Suppressor macrophage treated with lipopolysaccharide for 4 hours (primary cell): ENCODE data around the gene GOLGA8K.
"Not testable (repeated sequence)": the region's sequence is repeated elsewhere in the genome, so short reads cannot be mapped to it uniquely, and the experiment has no call there.

Source experiments
- DNase-seq: peaks from one replicate; pipeline ENCODE4 v3.0.0-alpha.2; 2020

Gene GOLGA8K, protein sequence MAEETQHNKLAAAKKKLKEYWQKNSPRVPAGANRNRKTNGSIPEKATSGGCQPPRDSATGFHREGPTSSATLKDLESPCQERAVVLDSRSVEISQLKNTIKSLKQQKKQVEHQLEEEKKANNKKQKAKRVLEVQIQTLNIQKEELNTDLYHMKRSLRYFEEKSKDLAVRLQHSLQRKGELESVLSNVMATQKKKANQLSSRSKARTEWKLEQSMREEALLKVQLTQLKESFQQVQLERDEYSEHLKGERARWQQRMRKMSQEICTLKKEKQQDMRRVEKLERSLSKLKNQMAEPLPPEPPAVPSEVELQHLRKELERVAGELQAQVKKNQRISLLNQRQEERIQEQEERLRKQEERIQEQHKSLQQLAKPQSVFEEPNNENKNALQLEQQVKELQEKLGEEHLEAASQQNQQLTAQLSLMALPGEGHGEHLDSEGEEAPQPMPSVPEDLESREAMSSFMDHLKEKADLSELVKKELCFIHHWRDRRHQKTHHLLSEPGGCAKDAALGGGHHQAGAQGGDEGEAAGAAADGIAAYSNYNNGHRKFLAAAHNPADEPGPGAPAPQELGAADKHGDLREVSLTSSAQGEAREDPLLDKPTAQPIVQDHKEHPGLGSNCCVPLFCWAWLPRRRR

DNA sequence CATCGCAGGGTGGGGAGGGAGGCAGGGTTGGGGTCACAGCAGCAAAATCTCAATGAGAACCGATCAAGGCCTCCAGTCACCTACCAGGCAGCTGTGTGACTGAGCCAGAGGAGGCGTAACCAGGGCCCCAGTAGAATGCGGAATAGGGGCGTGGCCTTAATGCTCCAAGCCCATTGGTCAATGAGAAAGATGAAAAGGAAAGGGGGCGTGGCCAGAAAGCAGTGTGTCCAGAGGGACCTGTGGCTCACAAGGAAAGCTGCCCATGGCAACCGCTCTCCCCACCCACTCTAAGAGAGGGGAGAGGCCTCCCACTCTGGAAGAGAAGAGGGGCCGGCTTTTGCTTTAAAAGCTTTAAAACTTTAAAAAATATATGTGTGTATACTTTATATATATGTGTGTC, at the start of gene GOLGA8K:
Gene GOLGA8K (minus strand): TSS at position 101 of the 400 bp plus-strand sequence. CDS start 98 bp downstream, at position 3.
- not testable (repeated sequence) for DNase-seq

DNA sequence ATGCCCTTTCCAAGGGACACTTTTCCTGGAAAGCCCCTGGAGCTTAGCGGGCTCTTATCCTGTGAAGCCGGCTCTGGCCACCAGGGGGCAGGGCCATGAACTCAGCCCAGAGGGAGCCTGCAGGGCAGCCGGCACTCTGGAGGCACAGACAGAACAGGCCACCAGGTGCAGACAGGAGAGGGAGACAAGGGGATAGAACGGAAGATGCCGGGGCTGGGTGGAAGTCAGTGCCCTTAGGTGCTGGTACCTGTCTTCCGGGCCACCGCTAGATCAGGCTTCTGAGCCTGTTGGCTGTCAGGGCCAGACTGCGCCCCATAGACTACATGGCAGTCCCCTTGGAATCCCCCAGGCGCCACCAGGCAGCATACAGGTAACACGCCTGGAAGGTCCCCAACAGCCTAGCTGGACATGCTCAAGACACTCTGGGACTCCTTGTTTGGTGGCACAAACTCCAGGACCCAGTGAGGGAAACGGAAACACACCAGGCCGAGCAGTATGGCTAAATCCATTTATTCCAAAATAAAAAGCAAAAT, 37.4 kb upstream of the GOLGA8K start:
- DNase-seq: not testable (repeated sequence)

DNA sequence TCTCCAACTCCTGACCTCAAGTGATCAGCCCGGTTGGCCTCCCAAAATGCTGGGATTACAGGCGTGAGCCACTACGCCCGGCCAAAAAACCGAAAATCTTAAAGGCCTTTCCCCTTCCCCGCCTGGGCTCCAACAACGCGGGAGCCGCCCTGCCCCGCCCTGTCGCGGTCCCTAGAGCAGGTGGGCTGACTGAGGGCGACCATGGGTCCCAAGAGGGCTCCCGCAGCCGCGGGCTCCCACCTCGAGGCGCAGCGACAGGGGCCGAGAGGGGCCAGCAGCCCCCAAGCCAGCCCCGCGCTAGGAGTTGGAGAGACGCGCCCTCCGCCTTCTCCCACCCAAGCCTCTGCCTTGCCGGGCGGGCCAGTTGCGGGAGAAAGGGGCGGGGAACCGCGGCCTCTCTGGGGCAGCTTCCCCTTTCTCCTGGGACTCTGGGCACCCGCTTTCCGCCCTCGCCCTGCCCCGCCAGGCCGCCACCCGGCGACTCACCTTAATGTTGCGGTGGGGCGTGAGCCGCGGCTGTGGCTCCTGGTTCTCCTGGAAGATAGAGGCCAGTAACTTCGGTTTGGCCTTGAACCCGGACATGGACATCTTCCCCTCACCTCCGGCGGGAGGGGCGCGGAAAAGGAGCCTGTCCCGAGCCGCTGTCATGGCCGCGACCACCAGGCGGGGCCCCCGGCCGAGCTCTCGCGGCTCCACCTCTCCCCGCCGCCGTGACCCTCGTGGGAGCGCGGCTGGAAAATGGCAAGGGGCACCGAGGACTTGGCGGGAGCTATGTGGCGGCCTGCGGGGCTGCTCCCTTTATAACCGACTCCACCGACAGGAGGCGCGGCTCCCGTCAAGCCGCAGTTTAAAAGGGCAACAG, 31.2 kb upstream of the GOLGA8K start:
- DNase-seq: not testable (repeated sequence)

DNA sequence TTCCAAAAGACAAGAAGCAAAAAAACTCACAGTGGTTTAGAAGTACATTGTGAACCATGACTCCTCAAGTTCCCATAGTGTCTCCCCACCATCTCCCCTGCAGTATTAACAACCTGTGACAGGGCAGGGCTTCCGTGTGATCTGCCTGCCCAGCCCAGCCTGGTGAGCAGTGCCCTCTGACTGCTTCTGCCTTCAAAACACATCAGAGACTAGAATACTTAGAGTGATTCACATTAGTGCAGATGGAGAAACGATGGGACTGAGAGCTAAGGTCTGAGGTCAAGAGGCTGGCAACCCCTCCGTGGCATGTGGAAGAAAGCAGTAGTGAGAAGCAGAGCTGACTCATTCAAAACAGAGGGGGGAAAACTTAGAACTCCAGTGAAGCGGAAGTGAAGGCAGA, 24.5 kb upstream of the GOLGA8K start:
- not testable (repeated sequence) for DNase-seq

DNA sequence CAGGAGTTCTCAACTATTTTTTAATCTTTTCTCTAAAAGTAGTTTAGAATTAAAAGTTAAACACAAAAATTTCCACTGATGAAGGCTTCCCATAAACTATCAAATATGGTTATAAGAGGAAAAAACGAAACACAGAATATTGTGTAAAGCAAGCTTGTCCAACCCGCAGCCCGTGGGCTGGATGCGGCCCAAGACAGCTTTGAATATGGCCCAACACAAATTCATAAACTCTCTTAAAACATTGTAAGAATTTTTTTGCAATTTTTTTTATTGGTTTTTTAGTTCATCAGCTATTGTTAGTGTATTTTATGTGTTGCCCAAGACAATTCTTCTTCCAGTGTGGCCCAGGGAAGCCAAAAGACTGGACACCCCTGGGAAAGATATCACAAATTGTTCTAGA, 23.4 kb upstream of the GOLGA8K start:
- DNase-seq: not testable (repeated sequence)

DNA sequence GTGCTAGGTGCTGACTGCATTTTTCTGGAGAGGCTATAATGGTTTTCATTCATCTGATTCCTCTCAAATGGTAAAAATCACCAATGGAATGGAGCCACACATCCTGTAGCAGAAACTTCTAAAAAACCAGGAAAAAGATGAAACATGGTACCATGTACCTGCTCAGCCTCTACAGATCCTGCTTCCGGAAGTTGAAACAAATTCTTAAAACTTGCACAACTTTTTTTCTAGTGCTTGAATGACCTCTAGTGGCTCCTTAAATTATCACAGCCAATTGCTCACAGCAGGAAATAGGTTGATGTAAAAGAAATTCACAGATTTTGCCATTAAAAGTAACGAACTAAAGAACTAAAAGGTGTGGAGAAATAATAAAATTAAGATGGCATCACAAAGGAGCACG, 4.8 kb upstream of the GOLGA8K start:
- DNase-seq: not testable (repeated sequence)

DNA sequence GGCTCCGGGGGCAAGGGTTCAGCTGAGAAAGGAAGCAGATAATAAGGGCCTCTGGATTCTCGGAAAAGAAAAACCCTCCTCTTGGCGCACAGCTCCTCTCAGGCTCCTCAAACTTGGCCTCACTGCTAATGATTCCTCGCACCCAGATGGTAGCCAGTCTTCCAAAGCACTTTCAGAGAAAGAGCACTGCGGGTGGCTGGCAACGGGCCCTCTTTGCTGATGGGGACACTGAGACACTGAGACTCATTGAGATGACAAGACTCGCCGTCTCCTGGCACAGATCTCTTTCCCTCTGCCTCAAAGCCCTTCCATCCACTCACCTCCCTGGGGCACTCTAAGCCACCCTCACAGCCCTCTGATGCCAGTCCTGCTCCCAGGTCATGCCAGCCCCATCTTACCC, 6.6 kb downstream of the GOLGA8K start:
- DNase-seq: not testable (repeated sequence)

DNA sequence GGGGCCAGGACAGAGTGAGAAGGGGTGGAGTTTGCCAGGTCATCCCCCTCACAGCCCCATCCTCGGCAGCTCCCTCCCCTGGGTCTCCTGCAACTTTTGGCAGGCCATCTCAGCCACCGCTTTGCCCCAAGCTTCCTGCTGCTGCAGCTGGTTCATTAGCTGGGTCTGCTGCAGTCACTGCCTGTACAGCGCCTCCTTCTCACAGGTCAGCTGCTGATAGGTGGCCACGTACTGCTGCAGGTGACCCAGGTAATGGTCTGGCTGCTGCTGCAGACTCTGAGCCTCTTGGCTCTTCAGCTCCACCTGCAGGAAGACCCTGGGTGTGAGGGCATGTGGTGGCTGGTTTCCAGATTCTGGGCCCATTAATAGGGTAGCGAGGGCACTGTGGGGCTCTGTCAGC, 8.3 kb downstream of the GOLGA8K start:
- not testable (repeated sequence) for DNase-seq

DNA sequence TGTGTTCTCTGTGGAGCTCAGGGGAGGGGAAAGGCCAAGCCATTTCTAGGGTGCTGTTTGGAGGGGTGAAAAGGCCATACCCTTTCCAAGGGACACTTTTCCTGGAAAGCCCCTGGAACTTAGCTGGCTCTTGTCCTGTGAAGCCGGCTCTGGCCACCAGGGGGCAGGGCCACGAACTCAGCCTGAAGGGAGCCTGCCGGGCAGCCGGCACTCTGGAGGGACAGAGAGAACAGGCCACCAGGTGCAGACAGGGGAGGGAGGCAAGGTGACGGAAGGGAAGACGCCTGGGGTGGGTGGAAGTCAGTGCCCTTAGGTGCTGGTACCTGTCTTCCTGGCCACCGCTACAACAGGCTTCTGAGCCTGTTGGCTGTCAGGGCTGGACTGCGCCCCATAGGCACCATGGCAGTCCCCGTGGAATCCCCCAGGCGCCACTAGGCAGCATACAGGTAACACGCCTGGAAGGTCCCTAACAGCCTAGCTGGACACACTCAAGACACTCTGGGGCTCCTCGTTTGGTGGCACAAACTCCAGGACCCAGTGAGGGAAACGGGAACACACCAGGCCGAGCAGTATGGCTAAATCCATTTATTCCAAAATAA, 14.9 kb downstream of the GOLGA8K start:
- not testable (repeated sequence) for DNase-seq

DNA sequence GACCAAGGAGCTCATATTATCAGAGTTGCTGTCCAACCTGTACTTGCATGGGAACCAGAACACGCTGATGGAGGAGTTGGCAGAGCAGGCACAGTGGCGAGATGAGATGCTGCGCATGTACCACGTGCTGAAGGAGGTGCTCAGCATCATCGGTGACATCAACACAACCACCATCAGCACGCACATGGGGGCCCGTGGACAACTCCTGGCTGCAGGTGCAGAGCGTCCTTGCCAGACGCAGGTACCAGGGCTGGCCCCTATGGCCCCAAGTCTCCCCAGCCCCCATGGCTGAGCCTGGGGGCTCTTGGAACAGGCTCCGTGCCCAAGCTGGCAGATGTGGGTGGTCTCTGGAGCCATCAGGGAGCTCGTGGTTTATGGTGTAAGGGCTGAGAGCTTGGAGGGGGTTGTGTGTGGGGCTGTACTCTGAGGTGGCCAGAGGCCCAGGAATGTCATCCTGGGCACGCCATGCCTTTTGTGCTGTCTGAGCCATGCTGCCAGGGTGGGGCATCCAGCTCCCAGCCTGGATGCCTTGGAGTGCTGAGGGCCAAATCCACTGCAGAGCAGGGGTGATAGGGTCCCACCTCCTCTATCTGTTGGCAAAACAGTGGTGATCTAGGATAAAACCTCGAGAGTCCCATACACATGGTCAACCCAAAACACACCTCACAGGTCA, 17.1 kb downstream of the GOLGA8K start:
- DNase-seq: not testable (repeated sequence)

DNA sequence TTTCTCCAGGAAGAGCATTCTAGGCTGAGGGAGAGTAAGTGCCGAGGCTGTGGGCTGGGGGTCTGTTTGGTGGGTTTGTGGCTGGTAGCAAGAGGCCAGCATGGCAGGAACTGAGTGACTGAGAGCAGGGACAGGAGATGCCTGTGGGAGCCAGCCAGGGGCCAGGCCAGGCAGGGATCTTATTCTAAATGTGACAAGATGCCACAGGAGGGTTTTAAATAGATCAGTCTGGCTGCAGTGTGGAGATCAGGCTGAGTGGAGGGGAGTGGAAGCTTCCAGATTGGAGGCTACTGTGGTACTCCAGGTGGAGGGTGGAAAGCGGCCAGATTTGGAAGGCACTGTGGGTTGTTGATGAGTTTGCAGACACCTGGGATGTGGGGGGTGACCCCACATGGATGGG, 28.9 kb downstream of the GOLGA8K start:
- not testable (repeated sequence) for DNase-seq

DNA sequence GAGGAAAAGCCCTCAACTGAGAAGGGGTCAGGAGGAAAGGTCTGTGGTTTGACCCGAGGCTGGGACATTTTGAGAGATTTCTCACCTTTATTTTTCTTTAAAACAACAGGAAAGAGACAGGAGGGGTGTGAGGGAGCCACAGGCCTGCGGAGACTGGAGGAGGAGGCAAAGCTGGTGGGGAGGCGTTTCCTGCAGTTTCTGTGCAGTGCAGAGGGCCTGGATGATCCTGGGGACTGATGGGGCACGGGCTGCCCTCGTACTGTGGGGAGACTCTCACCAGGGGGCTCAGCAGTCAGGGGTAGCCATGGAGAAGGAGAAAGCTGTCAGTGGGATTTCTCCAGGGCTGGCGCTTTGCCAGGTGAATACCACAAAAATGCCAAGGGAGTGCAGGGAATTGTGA, 29.4 kb downstream of the GOLGA8K start:
- not testable (repeated sequence) for DNase-seq

DNA sequence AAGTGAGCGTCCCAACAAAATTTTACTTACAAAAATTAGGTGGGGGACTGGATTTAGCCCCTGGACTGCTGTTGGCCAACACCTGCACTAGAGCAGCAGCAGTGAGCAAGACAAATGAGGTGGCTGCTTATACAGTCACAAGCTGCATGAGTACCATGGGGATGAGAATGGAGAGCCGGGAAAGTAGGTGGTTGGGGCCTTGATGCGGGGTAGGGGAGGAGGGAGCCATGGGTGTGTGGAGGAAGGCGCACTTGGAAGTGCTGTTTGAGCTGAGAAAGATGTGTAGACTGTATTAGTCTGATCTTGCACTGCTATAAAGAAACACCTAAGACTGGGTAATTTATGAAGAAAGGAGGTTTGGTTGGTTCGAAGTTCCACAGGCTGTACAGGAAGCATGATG, 31.0 kb downstream of the GOLGA8K start:
- DNase-seq: not testable (repeated sequence)

DNA sequence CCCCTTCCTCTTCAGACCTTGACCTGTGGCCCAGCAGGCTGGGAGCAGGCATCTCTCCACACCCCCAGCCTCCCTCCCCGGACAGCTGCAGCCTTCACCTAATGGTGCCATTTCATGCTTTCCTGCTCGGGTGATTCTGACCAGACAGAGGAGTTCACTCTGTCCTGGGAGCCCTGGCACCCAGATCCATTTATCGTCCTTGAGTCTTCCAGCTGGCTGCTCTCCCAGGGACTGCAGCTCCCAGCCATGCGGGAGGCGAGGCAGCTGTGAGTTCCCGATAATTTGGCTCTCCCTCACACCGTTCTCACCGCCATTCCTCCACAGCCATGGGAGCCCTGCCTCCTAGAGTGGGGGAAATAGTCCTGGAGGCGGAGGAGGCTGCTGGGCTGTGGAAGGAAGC, 32.6 kb downstream of the GOLGA8K start:
- not testable (repeated sequence) for DNase-seq

DNA sequence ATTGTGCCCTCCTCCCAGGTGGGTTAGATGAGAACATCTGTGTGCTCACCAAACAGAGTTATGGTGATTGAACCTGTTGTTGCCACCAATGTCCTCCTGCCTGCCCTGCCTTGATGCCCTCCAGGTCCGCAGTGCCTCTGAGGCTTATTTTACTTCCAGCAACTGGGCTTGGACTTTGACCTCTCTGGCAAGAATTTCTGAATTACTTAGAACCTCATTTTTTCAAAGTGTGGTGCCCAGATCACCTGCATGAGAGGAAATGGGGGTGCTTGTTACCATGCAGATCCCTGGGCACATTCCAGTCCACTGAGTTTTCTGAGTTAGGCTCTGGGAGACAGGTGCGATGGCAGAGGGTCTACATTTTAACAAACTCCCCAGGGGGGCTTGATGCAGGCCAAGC, 33.0 kb downstream of the GOLGA8K start:
- not testable (repeated sequence) for DNase-seq

DNA sequence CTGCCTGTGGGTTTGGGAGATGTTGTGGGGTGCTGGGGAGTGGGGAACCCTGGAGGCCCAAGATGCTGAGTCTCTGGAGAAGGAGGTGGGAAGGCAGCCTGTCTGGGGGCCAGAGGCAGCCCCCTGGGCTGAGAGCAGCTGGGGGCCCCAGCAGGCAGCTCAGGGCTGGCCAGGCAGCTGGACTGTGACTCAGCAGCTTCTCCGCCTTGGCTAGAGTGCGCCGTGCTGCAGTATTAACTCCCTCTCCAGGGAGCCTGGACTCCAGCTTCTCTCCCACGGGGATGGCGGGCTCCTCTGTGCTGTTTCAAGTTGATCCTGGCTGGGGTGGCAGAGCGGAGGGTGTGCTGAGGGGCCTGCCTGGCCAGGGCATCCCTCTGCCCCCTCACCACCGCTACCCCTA, 36.6 kb downstream of the GOLGA8K start:
- not testable (repeated sequence) for DNase-seq

DNA sequence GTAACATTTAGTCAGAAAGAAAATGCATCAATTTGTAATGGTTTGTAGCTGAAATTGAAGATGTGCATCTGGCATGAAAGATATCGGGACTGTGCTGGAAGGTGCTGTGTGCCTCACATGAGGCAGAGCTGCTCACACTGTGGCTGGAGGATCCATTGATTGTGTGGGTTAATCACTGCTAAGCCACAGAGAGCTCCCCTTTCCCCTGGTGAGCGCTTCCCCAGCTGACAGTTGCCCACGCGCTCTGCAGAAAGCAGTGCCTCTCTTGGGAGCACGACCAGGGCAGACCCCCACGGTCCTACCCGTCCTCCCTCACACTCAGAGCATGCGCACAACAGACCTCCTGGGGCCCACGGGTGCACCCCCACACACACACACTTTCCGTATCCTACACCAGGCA, 37.1 kb downstream of the GOLGA8K start:
- not testable (repeated sequence) for DNase-seq

DNA sequence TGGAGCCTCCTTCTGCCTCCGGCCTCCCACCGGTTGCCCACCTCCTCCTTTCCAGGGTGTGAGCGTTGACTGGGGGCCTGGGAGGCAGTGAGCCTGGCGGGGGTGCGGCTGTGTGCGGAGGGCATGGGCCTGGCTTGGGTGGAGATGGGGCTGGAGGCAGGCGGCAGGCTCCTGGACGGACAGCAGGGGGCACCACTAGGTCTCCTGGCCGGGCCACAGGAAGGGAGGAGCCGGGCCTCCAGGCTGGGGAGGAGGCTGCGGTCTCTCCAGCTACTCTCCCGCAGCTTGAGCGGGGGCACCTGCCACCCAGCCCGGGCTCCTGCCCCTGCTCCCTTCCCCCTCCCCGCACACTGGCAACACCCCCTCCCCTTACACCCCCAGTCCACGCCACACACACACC, 38.1 kb downstream of the GOLGA8K start:
- DNase-seq: not testable (repeated sequence)

DNA sequence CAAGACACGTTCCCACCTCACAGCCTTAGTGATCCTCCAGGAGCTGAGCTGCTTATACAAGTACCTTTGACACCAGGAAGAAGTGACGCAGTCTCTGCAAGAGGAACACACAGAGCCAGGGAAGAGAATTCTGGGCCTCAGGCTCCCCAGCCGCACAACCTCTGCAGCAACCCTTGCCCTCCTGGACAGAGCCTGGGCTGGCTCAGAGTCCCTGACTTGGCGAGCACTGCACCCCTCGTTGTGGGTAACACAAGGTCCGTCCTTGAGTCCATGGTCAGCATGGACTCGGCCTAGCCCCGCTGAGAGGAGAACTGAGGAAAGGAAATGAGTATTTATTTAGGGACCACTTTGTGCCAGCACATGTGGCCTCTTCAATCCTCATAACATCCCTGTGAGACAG, 39.6 kb downstream of the GOLGA8K start:
- DNase-seq: not testable (repeated sequence)

DNA sequence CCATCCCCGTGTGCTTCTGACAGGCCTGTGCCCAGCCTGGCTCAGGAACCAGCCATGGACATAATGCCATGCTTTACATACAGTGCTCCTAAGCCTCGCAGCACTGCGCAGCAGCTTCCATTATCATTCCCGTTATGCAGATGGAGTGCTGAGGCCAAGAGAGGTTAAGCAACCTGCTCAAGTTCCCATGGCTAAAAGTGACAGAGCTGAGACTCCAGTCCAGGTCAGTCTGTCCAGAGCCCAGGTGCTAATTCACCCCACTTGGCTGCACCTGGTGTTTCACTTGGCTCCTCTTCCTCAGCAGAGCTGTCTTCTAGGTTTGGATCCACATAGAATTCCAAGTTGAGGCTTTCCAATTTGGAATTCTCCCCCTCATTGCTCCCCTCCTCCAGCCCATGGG, 41.4 kb downstream of the GOLGA8K start:
- DNase-seq: not testable (repeated sequence)

DNA sequence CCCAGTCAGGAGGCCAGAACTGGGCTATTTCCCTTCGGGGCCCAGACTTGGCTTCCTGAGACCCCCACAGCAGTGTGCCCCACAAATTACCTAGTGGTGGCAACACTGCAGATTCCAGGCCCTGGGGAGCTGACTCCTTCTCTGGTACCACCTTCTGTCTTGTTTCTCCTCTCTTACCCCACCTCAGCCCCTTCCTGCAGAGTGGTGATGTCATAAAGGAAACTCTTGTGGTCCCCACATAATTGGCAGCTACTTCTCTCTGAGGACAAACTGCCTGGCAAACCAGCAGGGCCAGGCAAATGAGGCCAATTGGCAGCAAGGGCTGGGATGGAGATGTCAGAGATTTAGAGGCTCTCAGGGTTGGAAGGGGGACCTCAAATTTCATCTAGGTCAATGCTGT, 44.6 kb downstream of the GOLGA8K start:
- not testable (repeated sequence) for DNase-seq

DNA sequence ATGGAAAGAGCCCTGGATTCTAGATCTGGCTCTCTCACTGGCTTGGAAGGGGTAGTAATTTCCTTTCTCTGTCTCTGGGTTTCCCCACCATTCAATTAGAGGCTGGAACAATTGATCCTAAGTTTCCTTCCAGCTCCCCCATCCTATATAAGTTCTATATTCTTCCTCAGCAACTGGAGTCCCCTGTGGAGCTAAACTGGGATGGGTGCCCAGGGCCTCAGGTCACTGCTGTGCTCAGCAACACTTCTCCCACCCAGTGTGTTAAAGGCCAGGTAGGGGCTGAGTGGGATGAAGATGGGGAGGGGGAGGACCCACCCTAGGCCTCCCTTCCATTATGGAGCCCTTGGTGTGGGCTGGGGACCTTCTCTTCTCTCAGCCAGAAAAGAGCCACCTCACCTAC, 46.2 kb downstream of the GOLGA8K start:
- not testable (repeated sequence) for DNase-seq
